Hypothalamus (tissue), 51 donors: ENCODE measurements around the gene MX1.

ENCODE experiments used
- DNase-seq, 51 donors: peaks; one replicate each; lab custom pipeline; 2025; lab: John Stamatoyannopoulos, UW

MX1 gene

GRCh38 chr21:41458559-41458958 is 32.5 kb downstream of the MX1 start:
- no peak for DNase-seq

- DNase-seq: no peak
These were observed 34.0 kb downstream of the MX1 start for GRCh38 chr21:41459884-41460534.

DNA sequence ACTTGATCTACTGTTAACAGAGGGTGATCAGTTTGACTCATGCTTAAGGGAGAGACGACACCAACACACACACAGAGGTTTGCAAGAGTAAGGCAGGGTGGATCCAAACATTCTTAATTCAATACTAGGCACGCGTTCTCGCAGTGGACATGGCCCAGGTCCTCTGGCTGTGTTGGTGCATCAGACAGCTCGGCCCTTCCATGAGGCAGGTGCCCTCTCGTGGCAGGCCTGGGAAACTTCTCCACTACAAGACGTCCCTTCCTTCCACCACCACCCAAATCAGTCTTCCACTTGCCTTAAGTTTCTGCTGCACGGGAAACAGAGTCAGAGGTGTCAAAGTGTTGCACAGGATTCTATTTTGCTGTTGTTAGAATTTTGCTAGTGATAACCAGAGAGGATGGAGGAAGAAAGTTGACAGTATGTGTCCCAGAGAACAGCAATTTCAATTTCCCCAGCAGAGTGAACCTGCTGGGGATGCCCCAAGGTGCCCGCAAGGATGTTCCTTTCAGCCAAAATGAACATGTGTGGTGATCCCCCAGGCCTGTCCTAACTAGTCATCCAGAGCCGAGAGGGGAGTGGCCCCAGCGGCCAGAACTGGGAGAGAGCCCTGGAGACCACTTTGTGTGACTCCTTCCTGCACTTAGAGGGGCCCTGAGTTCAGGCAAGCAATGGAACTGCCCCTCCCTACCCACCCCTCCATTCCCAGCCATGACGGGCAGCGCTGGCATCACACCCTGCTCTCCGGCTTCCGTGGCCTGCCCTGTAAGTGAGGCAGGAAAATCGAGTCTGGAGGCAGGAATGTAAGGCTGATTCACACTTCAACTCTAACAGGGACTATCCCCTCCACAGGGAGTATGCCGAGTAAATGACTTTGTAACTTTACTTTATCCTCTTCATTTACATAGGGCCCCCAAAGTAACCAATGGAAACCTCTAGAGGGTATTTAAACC is 34.8 kb downstream of the MX1 start:
- peak in 36 of 51 donors; percentile 1 to 64 (median 28) for DNase-seq

DNA sequence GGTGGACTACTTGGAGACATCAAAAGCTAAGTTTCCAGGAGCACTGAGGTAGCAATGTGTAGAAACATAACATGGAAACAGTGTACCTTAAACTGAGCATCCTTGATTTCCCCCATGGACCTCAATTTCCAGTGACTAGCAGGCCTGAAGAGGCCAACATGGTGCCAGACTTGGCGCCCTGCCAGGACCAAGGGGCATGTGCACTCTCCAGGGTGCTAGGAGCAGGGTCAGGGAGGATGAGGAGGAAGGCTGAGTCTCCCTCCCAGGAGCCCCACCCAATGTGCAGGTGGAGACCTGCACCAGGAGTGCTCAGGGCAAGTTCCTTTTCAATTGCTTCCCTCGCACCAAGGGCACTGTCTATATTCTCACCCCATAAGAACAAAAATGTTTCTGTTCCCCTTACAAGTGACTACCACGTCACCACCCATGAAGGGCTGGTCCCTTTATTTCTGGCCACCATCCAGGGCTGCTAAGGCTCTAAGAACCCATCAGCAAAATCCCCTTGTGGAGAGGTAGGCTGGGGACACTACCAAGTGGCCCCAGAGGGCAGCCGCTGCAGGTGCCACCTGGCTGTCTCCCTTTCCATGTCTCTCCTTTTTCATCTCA is 39.2 kb downstream of the MX1 start:
- no peak for DNase-seq

GRCh38 chr21:41466024-41466820 is 40.2 kb downstream of the MX1 start:
- no peak for DNase-seq

DNA sequence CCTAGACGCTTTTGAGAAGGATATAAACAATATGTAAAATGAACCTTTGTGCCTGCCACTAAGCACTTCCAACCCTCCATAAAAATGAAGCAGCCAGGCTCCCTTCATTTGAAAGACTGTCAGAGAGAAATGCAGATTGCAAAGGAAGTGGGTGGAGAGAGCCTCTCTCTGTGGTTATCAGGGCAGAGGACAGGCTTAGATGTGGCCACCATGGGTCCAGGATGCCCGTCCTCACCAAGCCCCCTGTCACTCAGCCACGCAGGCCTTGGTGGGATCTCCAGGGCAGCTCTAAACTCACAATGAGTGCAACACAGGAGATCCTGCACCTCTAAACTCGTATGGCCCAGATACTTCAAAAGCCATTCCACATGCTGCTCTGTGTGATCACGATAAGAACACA is 44.0 kb downstream of the MX1 start:
- no peak for DNase-seq

- DNase-seq: no peak
These were observed 46.9 kb downstream of the MX1 start for GRCh38 chr21:41472753-41473548.

DNA sequence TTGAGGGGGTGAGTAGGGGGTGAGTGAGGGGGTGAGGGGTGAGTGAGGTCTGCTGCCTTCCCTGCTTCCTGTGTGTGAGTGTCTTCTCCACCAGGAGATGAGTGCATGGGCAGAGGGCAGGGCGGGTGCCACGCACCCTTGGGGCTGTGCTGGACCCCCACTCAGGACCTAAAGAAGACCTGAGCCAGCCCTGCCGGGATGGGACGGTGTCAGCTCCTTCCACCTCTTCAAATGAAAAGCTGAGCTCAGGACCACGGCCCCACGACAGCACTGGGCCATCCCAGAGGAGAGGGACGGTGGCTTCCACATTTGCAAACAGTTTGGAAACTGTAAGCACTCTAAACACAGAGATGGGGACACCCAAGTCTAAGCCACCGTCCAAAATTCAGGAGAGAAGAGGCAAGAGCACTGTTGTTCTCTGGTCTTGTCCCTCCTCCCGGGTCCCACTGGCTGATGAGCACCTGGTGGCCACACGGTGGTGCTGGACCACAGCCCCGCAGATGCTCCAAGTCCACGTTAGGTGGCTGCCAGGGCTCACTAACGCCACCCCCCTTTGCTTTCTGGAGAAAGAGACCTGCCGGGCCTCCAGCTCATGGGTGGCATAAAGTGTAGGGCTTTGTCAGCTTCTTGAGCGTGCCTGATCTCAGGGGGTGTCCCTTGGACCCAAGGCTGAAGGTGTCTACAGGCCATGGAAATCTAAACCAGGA is 49.8 kb downstream of the MX1 start:
- no peak for DNase-seq

DNA sequence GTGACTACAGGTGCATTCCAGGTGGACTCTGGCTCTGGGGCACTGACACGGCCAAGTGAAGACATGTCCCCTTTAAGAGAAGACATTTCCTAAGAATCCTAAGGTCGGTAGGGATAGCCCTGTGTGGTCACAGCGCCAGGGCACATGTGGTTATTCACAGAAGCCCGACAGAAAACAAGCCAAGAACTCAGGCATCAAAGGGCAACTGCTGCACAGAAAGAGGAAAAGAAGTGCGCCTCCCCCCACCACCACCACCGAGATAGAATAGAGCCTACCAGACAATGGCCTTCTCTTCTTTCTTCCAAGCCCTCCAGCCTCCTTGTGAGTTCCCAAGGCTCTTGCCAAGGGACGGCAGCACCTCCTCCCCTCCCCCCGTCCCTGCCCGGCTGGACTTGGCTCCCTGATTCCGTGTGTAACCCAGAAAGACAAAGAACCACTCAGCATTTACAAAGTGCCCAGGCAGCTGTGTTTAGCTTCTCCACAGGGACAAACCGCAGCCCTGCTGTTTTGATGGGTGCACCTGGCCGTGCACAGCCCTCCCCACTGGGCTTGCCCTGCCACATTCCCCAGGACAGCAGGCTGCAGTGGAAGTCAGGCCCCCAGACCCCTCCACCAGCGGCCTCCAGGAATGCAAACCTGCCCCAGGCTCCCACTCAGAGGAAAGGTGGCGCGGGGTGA is 51.7 kb downstream of the MX1 start:
- peak in 43 of 51 donors; percentile 3 to 75 (median 30) for DNase-seq

DNA sequence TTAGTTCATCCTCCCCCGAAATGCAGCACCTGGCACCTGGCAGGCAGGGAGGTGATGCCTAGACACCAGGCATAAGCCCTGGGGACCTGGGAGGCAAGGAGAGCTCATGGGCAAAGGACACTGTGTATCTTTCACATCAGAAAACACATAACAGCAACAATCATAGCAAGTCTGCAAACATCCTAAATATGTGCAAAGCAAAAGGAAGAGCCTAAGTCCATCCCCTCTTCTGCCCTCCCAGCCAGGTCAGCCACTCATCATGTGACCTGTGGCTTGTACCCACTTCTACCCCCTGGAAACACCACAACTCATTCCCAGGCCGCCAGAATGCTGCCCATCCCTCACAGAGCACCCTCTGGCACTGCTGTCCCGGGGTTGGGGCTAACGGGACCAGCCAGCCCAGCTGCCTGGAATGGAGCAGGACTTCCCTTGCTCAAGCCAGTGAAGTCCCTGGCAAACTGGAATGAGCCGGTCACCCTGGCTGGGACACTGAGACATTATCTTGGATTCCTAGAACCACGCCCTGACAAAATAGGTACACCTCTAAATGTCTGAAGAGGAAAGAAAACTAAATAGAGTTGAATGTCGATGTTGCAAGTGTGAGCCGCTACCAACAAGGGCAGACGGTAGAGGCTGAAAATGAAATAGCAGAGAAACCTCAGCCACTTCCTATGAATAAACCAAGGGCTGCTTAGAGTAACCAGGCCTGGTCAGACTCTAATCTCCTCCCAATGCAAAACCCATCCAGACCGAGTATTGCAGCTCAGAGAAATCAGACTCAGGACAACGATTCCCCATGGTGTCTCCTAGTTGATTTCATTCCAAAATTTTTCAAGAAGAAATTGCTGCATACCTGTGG is 52.5 kb downstream of the MX1 start:
- DNase-seq: no peak

DNA sequence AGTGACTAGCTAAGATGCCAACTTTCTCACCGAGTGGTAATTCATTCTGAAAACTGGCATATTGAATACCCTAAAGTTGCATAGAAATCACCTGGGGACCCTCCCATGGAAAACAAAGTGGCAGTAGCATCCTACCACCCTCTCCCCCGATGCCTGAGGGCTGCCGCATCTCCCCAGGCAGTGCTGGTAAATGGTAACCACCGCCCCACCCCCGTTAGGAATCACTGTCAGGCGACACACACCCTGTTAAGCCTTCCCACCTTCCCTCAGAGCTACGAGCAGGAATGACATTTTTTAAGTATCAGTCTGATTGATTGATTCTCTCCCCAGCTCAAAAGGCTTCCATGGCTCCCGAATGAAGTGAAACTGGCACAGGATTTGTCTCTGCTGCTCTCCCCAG is 53.6 kb downstream of the MX1 start:
- no peak for DNase-seq

GRCh38 chr21:41480086-41480690 is 54.1 kb downstream of the MX1 start:
- DNase-seq: no peak

- no peak for DNase-seq
These were observed 55.2 kb downstream of the MX1 start for GRCh38 chr21:41481191-41481590.

DNA sequence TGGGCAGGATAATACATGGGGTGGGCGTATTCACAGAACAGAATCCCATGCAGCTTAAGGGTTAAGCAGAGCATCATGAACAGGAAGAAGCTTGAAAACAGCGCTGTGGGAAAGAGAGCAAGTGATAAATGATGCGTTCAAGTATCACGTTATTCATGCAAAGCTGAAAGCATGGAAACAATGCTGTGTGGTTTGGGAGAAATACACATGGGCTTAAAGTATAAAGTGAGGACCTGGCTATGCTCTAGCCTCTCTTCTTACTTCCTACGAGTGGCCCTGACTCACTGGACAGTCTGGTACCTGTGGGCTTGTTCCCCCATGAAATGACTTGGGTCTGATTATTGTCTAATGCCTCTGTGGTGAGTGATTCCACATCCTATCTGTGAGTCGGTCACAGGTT is 56.3 kb downstream of the MX1 start:
- no peak for DNase-seq

DNA sequence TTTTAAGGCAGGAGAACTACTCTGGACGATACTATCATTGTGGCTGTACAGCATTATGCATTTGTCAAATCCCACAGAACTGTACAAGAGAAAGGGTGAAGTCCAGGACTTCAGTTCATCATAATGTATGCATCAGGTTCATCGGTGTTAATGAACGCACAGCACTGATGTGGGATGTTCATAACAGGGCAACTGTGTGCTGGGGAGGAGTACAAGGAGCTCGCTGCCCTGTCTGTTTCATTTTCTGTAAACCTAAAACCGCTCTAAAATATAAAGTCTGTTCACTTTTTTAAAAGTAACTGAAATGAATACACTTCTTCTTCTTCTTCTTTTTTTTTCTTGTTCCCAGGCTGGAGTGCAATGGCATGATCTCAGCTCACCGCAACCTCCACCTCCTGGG is 56.9 kb downstream of the MX1 start:
- DNase-seq: no peak

DNA sequence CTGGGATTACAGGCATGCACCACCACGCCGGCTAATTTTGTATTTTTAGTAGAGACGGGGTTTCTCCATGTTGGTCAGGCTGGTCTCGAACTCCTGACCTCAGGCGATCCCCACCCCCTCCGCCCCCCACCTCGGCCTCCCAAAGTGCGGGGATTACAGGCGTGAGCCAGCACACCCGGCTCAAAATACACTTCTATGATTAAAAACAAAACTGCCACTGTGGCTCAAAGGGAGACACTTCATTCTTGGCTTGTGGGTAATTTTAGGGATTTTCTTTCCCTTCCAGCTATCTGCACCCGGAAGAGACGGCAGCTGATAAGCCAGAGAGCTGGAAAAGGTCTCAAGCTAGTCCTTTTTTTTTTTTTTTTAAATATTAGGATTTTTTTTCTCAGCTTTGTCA is 57.4 kb downstream of the MX1 start:
- DNase-seq: no peak

GRCh38 chr21:41483973-41484372 is 57.9 kb downstream of the MX1 start:
- no peak for DNase-seq
